Activated CD4-positive, alpha-beta T cell treated with anti-CD3 and anti-CD28 coated beads, Interleukin-2, amount 10 ng/mL, durations not matched to agents 24 days and 14 days (primary cell): ENCODE measurements around the gene NECTIN1. TPM values are rescaled to one million over a fixed set of nuclear protein-coding genes. Genes with fewer than 3 reads are reported as not detected.

Experiments used
- DNase-seq: peaks from one replicate; pipeline ENCODE4 v3.0.0; 2022
- H3K27ac Mint-ChIP-seq: one replicate; pipeline ENCODE4 v1.8.0; 2022; ENCODE audit warnings: mild to moderate bottlenecking, mixed read lengths
- H3K27me3 Mint-ChIP-seq: one replicate; pipeline ENCODE4 v1.8.0; 2022; ENCODE audit warnings: mixed read lengths
- H3K36me3 Mint-ChIP-seq: one replicate; pipeline ENCODE4 v1.8.0; 2022; ENCODE audit warnings: low read depth, mild to moderate bottlenecking, mixed read lengths
- H3K4me1 Mint-ChIP-seq: one replicate; pipeline ENCODE4 v1.8.0; 2021; ENCODE audit warnings: mixed read lengths
- H3K4me3 Mint-ChIP-seq: one replicate; pipeline ENCODE4 v1.8.0; 2022; ENCODE audit warnings: mild to moderate bottlenecking, moderate library complexity, mixed read lengths
- H3K9me3 Mint-ChIP-seq: one replicate; pipeline ENCODE4 v1.8.0; 2021; ENCODE audit warnings: mixed read lengths
- intact Hi-C: fragments of 100-400 bp; cut with micrococcal nuclease; formaldehyde crosslinking; loops from one replicate; pipeline ENCODE4 v1.15.1; 2023
- total RNA-seq: library from RNA; stranded (reverse); gene quantifications from 2 replicates; pipeline ENCODE4 v1.2.3, GENCODE V29; 2022

Gene NECTIN1
- total RNA-seq, 1 donor from 2014 or later = 3.1 TPM

GRCh38 chr11:119626197-119626841 is 102.7 kb downstream of the NECTIN1 start:
- intact Hi-C loops = no loop called here
- Mint-ChIP-seq H3K36me3 (no peaks in the 10 kb centered on the region), H3K27me3 (no peaks in the 10 kb centered on the region), H3K9me3 (no peaks in the 10 kb centered on the region), H3K4me3 (no peak overlapping the region), H3K27ac (no peak overlapping the region), H3K4me1 (no peaks in the 10 kb centered on the region)
- no peak for DNase-seq

GRCh38 chr11:119625206-119625978 is 103.6 kb downstream of the NECTIN1 start:
- no peak overlapping the region for H3K27ac Mint-ChIP-seq
- no peak overlapping the region for H3K4me3 Mint-ChIP-seq
- no peaks in the 10 kb centered on the region for H3K36me3 Mint-ChIP-seq
- no peaks in the 10 kb centered on the region for H3K4me1 Mint-ChIP-seq
- no peaks in the 10 kb centered on the region for H3K9me3 Mint-ChIP-seq
- DNase-seq = no peak
- intact Hi-C loops = no loop called here
- no peaks in the 10 kb centered on the region for H3K27me3 Mint-ChIP-seq

- DNase-seq = no peak
- Mint-ChIP-seq H3K4me3 (no peak overlapping the region), H3K4me1 (no peaks in the 10 kb centered on the region), H3K27ac (no peak overlapping the region), H3K27me3 (peaks cover under 1% of the 10 kb centered on the region), H3K36me3 (no peaks in the 10 kb centered on the region), H3K9me3 (no peaks in the 10 kb centered on the region)
- intact Hi-C loops = no loop called here
Measured at GRCh38 chr11:119624629-119625028, 104.4 kb downstream of the NECTIN1 start.

DNA sequence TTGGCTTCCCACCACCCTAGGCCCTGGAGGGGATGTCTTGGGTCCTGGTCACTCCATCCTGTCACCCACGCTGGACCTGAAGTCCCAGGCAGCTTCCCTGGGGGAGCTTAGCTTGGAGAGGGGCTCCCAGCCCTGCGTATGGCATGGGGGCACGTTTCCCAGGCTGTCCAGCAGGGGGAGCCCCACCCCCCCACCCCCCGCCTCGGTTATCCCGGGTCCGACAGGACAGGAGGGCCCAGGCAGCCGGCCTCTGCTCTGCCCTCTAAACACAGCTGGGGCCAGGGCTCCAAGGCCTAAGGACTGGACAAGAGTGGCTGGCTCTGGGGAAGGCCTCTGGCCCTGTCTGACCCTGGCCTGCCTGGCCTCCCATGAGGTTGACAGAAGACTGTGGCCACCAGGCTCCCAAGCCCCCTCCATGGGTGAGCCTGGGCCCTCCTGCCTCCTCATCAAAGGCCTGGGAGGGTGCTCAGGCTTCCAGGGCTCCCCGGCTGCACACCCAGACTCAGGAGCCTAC is 104.8 kb downstream of the NECTIN1 start:
- intact Hi-C loops = no loop called here
- H3K4me1 Mint-ChIP-seq = no peaks in the 10 kb centered on the region

DNA sequence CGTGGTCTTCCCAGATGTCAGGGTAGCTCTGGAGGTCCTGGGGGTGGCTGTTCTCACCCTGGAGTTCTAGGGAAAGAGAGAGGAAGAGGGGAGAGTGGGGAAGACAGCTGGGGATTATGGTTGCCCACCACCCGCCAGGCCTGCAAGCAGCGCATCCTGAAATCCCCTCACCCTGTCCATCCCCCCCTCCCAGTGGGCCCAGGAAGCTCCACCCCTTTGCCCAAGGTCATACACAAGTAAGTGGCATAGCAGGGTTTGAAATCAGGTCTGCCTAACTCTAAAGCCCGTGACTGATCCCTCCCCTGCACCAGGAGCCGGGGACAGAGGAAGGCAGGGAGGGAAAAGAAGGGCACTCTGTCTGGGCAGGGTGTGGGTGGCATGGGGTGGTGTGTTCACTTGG is 105.3 kb downstream of the NECTIN1 start:
- no peak overlapping the region for H3K4me3 Mint-ChIP-seq

More for the DNA sequence above, 104.8 kb downstream of the NECTIN1 start:
- Mint-ChIP-seq H3K4me3 (no peak overlapping the region), H3K27me3 (peaks cover 4% of the 10 kb centered on the region), H3K36me3 (no peaks in the 10 kb centered on the region), H3K27ac (no peak overlapping the region), H3K9me3 (no peaks in the 10 kb centered on the region)
- DNase-seq = no peak

DNA sequence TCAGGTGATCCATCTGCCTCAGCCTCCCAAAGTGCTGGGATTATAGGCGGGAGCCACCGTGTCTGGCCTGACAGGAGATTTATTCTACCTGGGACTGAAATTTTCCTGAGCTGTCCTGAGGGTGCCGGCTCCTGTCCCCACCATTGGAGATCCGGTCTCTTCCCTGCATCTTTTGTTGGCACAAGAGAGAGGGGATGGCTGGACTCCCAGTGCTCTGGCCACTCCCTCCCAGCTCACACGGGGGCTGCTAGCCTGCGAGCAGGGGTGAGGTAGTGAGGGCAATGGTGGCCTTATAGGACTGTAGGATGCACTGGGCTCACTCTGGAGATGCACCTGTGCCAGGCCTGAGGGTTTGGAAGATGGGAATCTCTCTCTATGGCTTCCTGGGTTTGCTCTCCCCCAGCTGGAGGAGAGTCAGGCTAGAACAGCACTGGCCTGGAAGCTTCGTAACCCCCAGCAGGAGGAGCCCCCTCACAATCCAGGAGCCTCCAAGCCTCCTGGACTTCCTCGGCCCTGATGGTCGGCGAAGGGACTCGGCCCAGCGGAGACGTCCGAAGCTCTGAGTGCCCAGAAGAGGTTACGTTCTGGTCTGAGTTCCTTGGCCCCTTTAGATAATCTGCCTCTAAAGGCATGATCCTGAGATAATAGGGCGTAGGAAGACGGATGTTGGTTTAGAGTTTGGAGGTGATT is 106.4 kb downstream of the NECTIN1 start:
- H3K4me3 Mint-ChIP-seq = no peak overlapping the region
- H3K36me3 Mint-ChIP-seq = no peaks in the 10 kb centered on the region
- H3K27me3 Mint-ChIP-seq = peaks cover 7% of the 10 kb centered on the region
- intact Hi-C loops = no loop called here
- no peak for DNase-seq
- no peak overlapping the region for H3K27ac Mint-ChIP-seq
- no peaks in the 10 kb centered on the region for H3K9me3 Mint-ChIP-seq
- no peaks in the 10 kb centered on the region for H3K4me1 Mint-ChIP-seq

More for the DNA sequence above, 105.3 kb downstream of the NECTIN1 start:
- no peaks in the 10 kb centered on the region for H3K4me1 Mint-ChIP-seq
- peaks cover 4% of the 10 kb centered on the region for H3K27me3 Mint-ChIP-seq
- no peaks in the 10 kb centered on the region for H3K9me3 Mint-ChIP-seq
- H3K27ac Mint-ChIP-seq = no peak overlapping the region
- no peak for DNase-seq
- intact Hi-C loops = no loop called here
- H3K36me3 Mint-ChIP-seq = no peaks in the 10 kb centered on the region

GRCh38 chr11:119619665-119620064 is 109.3 kb downstream of the NECTIN1 start:
- H3K4me3 Mint-ChIP-seq = no peak overlapping the region

DNA sequence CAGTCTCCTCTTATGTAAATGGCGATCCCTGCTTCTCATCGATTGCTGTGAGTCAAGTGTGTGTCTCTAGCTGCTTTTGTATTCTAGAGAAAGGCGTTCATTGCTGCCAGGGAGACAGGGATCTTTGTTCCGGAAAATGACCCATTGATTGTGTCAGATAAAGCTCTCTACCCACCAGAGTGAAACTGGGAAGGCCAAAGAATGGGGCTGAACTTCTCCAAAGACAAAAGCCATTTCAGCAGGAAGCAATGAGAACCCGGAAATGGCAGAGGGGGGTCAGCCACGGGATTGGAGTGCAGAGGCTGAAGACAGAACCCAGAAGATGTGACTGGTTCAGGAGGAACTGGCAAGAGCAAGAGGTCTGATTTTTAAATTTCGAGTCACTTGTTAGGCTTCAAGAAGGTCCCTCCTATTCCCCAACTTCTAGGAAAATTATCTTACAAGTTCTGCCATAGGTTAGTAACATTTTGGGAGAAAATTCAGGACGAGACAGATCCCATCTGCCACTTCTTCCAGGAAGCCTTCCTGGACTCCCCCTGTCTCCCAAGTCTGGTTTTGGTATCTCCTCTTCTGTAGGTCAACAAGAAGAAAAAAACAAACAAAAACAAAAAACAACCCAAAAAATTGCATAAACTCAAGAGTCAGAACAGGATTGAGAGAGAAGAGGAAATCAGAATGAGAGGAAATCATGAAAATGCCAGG is 110.6 kb downstream of the NECTIN1 start:
- peaks cover 9% of the 10 kb centered on the region for H3K27me3 Mint-ChIP-seq
- H3K36me3 Mint-ChIP-seq = no peaks in the 10 kb centered on the region
- DNase-seq = no peak
- no peaks in the 10 kb centered on the region for H3K9me3 Mint-ChIP-seq
- intact Hi-C loops = no loop called here
- H3K4me3 Mint-ChIP-seq = no peak overlapping the region
- no peak overlapping the region for H3K27ac Mint-ChIP-seq
- no peaks in the 10 kb centered on the region for H3K4me1 Mint-ChIP-seq

More at GRCh38 chr11:119619665-119620064, 109.3 kb downstream of the NECTIN1 start:
- Mint-ChIP-seq H3K27me3 (peaks cover 9% of the 10 kb centered on the region), H3K9me3 (no peaks in the 10 kb centered on the region), H3K36me3 (no peaks in the 10 kb centered on the region), H3K27ac (no peak overlapping the region), H3K4me1 (no peaks in the 10 kb centered on the region)
- DNase-seq = no peak
- intact Hi-C loops = no loop called here

- H3K4me1 Mint-ChIP-seq = no peaks in the 10 kb centered on the region
- intact Hi-C loops = no loop called here
- DNase-seq = no peak
- no peaks in the 10 kb centered on the region for H3K36me3 Mint-ChIP-seq
- no peaks in the 10 kb centered on the region for H3K9me3 Mint-ChIP-seq
- H3K27me3 Mint-ChIP-seq = peaks cover 9% of the 10 kb centered on the region
- H3K4me3 Mint-ChIP-seq = no peak overlapping the region
- no peak overlapping the region for H3K27ac Mint-ChIP-seq
Measured at GRCh38 chr11:119617340-119617713, 111.7 kb downstream of the NECTIN1 start.

- DNase-seq = no peak
- Mint-ChIP-seq H3K4me3 (no peak overlapping the region), H3K36me3 (no peaks in the 10 kb centered on the region), H3K27ac (no peak overlapping the region), H3K9me3 (no peaks in the 10 kb centered on the region), H3K4me1 (no peaks in the 10 kb centered on the region), H3K27me3 (peaks cover 9% of the 10 kb centered on the region)
- intact Hi-C loops = no loop called here
Measured at GRCh38 chr11:119616586-119617339, 112.2 kb downstream of the NECTIN1 start.

GRCh38 chr11:119615882-119616196 is 113.2 kb downstream of the NECTIN1 start:
- no peak overlapping the region for H3K27ac Mint-ChIP-seq
- H3K36me3 Mint-ChIP-seq = no peaks in the 10 kb centered on the region
- DNase-seq = no peak
- no peaks in the 10 kb centered on the region for H3K9me3 Mint-ChIP-seq
- H3K4me1 Mint-ChIP-seq = no peaks in the 10 kb centered on the region
- no peak overlapping the region for H3K4me3 Mint-ChIP-seq
- H3K27me3 Mint-ChIP-seq = peaks cover 10% of the 10 kb centered on the region
- intact Hi-C loops = no loop called here

DNA sequence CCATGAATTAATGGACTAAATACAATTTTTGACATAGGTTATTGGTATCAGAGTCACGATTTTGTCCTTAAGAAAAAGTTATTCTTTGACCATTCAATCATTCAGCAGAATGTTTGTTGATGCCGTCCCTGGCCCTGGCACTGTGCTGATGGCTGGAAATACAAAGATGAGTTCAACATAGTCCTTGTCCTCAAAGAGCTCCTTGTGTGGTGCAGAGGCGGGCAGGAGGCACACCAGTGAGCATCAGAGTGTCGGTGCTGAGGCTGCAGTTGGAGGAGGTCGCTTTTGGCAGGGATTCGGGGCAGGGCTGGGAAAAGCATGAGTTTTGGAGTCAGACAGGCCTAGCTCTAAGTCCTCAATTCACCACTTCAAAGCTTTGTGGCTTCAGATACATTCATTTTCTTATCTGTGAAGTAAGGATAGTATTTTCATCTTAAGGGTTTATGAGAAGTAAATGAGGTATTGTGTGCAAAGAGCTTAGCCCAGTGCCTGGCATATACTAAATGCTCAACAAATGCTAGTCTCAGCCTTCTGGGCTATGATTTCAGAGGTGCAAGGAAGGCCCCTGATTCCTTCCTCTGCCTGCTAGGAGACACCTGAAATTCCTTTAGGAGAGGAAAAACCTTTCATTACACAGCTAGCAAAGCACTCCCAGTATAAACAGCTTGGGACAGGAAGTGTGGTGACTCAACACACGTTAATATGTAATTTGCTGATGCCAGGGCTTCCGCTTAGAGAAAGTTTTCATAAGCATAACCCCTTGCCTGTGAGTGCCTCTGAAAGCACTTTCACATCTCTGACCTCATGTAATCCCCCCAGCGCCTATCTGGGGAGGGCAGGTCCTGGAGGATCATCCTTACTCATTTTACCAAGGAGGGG is 113.8 kb downstream of the NECTIN1 start:
- Mint-ChIP-seq H3K36me3 (no peaks in the 10 kb centered on the region), H3K27ac (no peak overlapping the region), H3K4me3 (no peak overlapping the region), H3K9me3 (no peaks in the 10 kb centered on the region), H3K4me1 (no peaks in the 10 kb centered on the region), H3K27me3 (peaks cover 10% of the 10 kb centered on the region)
- DNase-seq = no peak
- intact Hi-C loops = no loop called here
